Measurements from ENCODE around the gene PPM1G.

PPM1G gene

GRCh38 chr2:27372937-27373336 lies 36.5 kb downstream of the PPM1G start:
- no peak for DNase-seq (ENCODE audit: low read depth)
- H3K4me3 ChIP-seq (ENCODE audit: low read length): no peak overlapping the region
- TF ChIP-seq, protein P1, sequence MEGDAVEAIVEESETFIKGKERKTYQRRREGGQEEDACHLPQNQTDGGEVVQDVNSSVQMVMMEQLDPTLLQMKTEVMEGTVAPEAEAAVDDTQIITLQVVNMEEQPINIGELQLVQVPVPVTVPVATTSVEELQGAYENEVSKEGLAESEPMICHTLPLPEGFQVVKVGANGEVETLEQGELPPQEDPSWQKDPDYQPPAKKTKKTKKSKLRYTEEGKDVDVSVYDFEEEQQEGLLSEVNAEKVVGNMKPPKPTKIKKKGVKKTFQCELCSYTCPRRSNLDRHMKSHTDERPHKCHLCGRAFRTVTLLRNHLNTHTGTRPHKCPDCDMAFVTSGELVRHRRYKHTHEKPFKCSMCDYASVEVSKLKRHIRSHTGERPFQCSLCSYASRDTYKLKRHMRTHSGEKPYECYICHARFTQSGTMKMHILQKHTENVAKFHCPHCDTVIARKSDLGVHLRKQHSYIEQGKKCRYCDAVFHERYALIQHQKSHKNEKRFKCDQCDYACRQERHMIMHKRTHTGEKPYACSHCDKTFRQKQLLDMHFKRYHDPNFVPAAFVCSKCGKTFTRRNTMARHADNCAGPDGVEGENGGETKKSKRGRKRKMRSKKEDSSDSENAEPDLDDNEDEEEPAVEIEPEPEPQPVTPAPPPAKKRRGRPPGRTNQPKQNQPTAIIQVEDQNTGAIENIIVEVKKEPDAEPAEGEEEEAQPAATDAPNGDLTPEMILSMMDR (conservative IDR thresholded peaks at IDR 0.05; ENCODE audit: low read depth, low read length): no peak

GRCh38 chr2:27370816-27371620 lies 38.4 kb downstream of the PPM1G start:
- DNase-seq (ENCODE audit: low read depth): no peak
- TF ChIP-seq, protein P1 (conservative IDR thresholded peaks at IDR 0.05; ENCODE audit: low read depth, low read length): no peak
- H3K4me3 ChIP-seq (ENCODE audit: low read length): peak overlapping the region; percentile 75

DNA sequence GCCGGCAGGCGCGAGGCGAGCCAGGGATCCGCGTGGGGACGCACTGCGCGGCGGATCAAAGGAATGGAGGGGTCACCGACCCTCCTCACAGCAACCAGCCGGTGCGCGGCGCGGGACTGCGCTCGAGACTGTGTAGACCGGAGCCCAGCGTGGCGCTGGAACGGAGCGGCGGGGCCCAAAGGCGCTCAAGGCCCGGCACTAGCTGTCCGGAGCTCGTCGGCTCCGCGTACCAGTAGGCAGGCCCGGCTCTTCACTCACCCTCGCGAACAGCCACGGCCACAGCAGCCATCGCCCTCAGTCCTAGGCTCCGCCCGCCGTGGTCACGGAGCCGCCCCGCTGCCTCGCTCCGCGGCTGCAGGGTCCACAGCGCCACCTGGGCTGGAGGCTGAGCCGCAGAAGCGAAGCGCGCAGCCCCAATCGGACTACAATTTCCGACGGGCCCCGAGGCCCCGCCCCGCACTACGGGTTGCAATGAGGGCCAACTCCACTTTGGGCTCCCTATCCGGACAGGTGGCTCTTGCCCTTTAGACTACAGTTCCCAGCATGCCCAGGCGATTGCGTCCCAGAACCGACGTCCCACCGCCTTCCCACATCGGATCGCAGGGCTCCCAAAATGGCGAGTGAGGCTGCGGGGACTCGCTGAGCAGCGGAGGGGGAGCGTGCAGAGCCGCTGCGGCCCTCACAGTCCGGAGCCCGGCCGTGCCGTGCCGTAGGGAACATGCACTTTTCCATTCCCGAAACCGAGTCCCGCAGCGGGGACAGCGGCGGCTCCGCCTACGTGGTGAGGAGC lies 39.2 kb downstream of the PPM1G start, which contains the start of the genes EIF2B4 and SNX17:
Gene EIF2B4, minus strand, starts transcription at position 313 of the 790 bp plus-strand sequence. Its CDS starts 24 bp downstream, at position 289.
Gene SNX17, plus strand, starts transcription at position 591 of the 790 bp plus-strand sequence. Its CDS starts 128 bp downstream, at position 719.
- DNase-seq (ENCODE audit: low read depth): peak; percentile 96
- TF ChIP-seq, protein P1 (conservative IDR thresholded peaks at IDR 0.05; ENCODE audit: low read depth, low read length): peak; percentile 78
- H3K4me3 ChIP-seq (ENCODE audit: low read length): peak within 1 kb of the TSS; percentile 75

DNA sequence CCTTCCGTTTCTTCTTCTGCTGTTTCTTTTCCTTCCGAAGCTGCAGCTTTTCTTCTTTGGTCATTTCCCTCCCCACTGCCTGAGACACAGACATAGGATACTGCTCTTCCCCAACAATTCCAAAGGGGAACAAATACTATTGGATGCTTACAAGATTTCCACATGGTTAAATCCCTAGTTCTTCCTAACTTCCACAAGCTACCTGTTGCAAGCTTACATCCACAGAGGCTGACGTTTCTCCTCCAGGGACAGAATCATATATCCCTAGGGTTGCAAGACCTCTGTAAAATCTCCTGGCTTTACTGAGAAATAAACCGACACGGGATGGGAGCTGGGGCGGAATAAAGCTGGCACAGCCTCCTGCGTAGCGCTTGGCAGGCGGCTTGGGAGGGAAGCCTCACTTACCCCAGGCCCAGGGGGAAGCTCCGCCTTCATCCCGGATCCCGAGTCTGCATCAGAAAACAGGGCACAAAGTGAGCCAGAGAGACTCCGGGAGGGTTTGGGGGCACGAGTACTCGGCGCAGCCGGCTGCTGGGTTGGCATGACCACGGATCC lies 39.8 kb downstream of the PPM1G start:
- TF ChIP-seq, protein P1 (conservative IDR thresholded peaks at IDR 0.05; ENCODE audit: low read depth, low read length): no peak
- peak overlapping the region; percentile 75 for H3K4me3 ChIP-seq (ENCODE audit: low read length)
- no peak for DNase-seq (ENCODE audit: low read depth)

DNA sequence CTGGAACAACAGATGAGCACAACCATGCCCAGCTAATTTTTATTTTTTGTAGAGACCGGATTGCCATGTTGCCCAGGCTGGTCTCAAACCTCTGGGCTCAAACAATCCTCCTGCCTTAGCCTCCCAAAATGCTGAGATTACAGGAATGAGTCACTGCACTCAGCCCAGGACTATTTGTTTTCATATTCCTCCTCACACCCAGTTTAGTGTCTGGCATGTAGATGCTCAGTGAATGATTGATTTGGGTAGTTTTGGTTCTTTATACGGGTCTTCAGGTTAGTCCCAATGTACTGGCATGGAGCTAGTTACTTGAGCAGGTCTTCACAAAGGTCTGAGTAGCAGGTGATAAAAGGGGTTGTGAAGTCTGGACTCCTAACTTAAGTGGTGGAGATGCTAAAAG lies 45.5 kb downstream of the PPM1G start:
- H3K4me3 ChIP-seq (ENCODE audit: low read length): no peak overlapping the region
- TF ChIP-seq, protein P1 (conservative IDR thresholded peaks at IDR 0.05; ENCODE audit: low read depth, low read length): no peak
- no peak for DNase-seq (ENCODE audit: low read depth)

DNA sequence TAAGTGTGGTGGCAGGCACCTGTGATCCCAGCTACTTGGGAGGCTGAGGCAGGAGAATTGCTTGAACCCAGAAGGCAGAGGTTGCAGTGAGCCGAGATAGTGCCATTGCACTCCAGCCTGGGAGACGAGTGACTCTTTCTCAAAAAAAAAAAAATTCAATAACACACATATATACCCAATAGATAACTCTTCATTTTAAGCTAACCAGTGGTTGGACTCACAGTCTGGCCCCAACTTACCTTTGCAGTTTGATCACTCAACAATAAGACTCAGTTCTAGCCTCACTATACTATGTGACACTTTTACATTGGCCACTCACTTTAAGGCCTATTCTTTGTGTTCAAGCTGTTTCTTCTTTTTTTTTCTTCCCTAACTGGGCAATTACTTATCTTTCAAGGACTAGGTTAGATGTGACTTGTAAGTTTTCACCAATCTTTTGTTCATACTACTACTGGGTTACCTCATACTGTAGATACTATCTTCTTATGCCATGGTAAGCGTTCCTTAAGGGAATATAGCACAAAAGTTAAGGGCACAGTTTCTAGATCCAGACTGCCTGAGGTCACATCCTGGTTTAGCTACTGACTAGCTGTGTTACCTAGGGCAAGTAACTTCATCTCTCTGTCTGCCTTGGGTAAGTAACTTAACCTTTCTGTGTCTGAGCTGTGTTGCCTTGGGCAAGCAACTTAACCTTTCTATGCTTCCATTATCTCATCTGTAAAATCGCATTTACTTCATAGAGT lies 46.5 kb downstream of the PPM1G start:
- H3K4me3 ChIP-seq (ENCODE audit: low read length): no peak overlapping the region
- TF ChIP-seq, protein P1 (conservative IDR thresholded peaks at IDR 0.05; ENCODE audit: low read depth, low read length): no peak
- DNase-seq (ENCODE audit: low read depth): no peak

All from retinal pigment epithelial cell (primary cell).